ENCODE measurements around the gene HASPIN.
"Not testable (repeated sequence)": the region's sequence is repeated elsewhere in the genome, so short reads cannot be mapped to it uniquely, and the experiment has no call there.

Gene HASPIN

DNA sequence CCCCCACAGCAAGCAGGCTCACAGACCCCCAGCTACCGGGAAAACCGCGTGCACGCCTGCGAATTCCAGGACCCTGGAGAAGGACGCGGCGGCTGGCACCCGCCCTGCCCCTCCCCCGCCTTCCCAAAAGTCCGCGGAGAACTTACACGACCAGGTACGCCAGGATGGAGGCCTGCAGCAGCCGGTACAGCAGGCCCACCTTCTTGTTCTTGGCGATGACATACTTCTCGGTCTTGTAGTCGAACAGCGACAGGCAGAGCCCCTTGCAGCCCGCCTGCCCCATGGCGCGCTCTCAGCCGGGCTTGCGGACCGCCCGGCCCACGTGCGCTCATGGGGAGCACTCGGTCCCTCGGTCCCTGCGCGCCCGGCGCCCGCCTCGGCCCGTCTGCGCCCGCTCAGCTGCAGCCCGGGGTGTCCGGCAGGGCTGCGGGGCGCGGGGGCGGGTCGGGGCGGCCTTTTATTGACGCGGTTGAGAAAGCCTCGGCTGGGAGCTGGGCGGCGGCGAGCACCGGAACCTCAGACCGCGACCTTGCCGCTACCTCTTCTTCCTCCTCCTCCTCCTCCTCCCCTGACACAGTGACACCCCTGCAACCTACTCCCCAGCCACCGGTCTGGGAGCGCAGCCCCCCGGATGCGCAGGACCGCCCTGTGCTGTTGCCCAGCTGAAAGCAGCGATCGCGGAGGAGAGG, 27.8 kb upstream of the HASPIN start, which contains the start of gene P2RX5:
Gene P2RX5 (minus strand): TSS at position 433 of the 689 bp plus-strand sequence. CDS start 150 bp downstream, at position 283.
- DNase-seq (peak; percentile 59), ATAC-seq (peak; percentile 29)

DNA sequence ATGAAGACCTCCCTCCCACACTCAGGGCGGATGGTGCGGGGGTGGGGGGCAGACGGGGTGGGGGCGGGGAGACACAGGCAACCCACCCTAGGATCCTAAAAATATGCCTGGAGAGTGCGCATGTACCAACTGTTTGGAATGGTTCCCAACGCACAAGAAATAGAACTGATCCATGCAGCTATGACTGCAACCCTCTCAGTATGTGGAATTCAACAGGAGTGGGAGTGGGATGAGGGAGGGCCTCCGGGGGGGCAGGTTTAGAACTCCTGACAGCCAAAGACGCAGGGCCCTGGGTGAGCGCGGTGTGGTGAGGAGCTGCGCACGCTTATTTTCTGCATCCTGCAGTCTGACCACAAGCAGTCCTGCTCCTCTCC, 26.6 kb upstream of the HASPIN start:
- ATAC-seq, result no peak
- DNase-seq, result no peak

GRCh38 chr17:3698139-3698538, 25.6 kb upstream of the HASPIN start:
- DNase-seq (no peak), ATAC-seq (no peak)

DNA sequence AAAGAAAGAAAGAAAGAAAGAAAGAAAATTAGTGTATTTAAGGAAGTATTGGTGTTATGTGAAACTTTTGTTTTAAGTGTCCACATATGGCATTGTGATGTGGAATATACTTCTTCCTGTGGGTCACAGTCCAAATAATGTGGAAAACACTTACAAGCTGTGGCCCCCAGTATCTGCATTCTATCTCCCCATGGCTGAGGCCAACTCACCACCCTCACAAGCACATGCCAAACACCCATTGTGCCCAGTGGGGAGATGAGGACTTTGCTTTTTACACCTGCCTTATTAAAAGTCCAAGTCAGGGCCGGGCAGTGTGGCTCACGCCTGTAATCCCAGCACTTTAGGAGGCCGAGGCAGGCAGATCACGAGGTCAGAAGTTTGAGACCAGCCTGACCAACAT, 23.8 kb upstream of the HASPIN start:
- ATAC-seq, result no peak
- DNase-seq, result no peak

DNA sequence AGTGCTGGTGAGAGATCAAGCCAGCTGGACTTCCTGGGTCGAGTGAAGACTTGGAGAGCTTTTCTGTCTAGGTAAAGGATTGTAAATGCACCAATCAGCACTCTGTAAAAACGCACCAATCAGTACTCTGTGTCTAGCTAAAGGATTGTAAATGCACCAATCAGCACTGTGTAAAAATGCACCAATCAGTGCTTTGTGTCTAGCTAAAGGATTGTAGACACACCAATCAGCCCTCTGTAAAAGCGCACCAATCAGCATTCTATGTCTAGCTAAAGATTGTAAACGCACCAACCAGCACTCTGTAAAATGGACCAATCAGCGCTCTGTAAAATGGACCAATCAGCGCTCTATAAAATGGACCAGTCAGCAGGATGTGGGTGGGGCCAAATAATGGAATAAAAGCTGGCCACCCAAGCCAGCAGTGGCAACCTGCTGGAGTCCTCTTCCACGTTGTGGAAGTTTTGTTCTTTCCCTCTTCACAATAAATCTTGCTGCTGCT, 21.6 kb upstream of the HASPIN start:
- DNase-seq, ATAC-seq: not testable (repeated sequence)

DNA sequence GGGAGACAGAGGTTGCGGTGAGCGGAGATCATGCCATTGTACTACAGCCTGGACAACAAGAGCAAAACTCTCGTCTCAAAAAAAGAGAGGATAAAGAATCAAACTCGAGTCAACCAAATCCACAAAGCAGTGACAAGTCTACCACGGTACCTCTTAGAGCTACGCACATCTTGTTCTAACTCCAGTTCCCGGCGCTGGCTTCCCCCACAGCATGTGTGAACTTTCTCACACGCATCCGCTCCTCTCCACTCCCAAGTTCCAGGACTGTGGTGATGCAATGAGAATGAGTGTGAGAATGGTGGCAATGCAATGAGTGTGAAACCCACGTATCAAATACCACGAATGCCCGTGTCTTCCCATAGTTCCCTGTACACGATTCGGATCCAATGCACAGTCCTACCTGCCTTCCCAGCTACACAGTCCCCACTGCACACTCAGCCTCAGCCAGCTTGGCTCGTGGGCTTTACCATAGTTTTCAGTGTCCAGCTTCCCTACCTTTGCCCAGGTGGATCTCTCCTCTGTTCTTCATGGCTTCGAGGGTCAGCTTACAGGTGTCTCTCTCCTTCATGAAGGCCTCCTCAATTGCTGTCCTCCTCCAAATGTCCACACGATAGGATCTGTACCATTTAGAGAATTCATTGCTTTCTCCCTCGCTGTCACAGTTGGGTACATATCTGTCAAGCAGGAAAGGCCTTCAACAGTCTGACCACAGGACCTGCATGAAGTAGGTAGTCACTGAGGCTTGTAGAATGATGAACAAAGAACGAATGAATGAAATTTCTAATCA, 18.6 kb upstream of the HASPIN start:
- no peak for DNase-seq

DNA sequence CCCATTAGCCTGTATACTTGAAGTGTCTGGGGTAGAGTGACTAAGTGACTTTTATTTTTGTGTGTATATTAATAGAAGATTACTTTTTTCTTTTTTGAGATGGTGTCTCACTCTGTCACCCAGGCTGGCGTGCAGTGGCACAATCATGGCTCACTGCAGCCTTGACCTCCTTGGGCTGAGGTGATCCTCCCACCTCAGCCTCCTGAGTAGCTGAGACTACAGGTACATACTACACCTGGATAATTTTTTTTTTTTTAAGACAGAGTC, 18.1 kb upstream of the HASPIN start:
- ATAC-seq, DNase-seq: not testable (repeated sequence)

More for the DNA sequence above, 18.6 kb upstream of the HASPIN start:
- ATAC-seq, result no peak

GRCh38 chr17:3708366-3708765, 15.3 kb upstream of the HASPIN start:
- ATAC-seq, result no peak
- no peak for DNase-seq

DNA sequence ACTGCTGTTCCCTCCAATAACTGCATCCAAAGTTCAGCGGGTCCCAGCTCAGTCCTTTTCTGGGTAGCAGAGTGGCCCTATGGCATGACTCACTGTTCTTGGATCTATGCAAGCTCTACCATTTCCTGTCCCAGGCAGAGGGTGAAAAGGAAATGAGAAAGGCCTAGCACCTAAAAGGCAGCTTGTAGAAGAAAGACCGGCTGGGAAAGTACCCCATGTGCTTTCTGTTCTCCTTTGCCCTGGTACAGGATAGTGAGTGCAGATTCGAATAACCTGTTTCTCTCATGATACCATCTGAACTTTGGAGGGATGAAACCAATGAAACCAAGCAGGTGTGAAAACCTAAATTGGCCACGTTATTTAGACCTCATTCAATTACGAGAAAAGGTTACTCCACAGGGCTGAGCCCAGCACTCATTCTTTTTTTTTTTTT, 12.7 kb upstream of the HASPIN start:
- ATAC-seq (peak; percentile 100), DNase-seq (peak; percentile 69)

DNA sequence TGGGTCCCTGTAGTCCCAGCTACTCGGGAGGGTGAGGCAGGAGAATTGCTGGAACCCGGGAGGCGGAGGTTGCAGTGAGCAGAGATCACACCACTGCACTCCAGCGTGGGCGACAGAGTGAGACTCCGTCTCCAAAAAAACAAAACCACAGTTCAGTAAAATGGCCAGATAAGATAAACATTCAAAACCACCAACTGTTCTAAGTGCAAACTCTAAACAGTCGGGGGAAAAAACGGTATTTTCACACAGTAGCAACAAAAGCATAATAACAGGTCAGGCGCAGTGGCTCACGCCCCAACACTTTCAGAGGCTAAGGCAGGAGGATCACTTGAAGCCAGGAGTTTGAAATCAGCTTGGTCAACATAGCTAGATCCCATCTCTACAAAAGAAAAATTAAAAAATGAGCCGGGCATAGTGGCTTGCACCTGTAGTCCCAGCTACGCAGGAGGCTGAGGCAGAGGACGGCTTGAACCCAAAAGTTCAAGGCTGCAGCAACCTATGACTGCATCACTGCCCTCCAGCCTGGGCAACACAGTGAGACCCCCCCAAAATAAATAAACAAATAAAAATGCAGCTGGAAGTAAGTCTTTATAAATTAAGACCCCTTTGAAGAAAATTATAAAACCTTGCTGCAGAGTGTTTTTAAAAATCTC, 10.8 kb upstream of the HASPIN start:
- no peak for DNase-seq
- no peak for ATAC-seq

GRCh38 chr17:3715296-3715695, 8.4 kb upstream of the HASPIN start:
- DNase-seq (no peak), ATAC-seq (no peak)

DNA sequence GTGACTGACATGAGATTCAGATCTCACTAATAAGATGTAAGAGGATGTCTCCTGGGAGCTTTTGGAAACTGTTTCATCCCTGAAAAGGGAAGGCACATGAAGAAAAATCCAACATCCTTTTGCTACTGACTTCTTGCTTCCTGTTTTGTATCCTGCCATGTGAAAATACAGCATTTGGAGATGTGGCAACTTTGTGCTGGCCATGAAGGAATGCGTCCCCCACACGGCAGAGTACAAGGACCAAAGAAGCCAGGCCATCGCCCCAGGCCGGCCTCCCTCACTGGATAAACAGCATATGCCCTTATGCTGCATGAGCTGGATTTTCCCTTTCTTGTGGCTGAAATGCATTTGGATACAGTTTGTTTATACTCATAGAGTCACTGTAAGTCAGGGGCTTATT, 5.5 kb upstream of the HASPIN start:
- no peak for DNase-seq
- no peak for ATAC-seq

DNA sequence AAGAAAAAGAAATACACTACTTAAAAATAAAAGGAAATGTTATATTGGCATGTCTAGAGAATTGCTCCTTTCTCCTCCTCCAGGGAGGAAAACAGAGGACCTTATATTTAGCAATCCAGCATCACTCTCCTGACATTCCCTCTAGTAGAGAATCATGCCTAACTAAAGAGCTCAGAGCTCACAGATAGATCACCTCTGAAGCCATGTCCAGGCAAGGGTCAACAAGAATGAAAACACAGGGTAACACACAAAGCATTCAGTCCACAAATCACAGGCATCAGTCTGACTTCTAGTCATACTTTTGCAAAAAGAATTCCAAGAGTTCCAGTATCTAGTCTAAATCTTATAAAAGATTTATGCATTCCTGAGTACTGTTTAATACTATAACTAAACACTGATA, 4.4 kb upstream of the HASPIN start:
- no peak for ATAC-seq

DNA sequence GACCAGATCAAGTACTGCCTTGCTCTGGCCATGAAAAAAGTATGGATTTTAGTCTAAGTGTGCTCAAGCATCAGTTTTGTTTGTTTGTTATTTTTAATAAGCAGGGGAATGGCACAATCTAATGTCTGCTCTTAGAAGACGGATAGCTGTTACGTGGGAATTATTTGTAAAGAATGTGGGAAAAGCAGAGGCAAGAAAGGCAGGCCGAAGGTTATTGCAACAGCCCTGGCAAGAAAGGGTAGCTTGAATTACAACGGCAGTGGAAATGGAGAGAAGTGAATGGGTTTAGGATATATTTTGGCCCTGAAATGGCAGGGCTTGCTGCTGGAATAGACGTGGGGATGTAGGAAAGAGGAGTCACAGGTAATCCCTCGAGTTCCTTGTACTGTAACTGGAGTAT, 987 bp upstream of the HASPIN start:
- ATAC-seq, result no peak

More for the DNA sequence above, 4.4 kb upstream of the HASPIN start:
- DNase-seq, result no peak

GRCh38 chr17:3723188-3723555, 531 bp upstream of the HASPIN start:
- DNase-seq (no peak), ATAC-seq (no peak)

More for the DNA sequence above, 987 bp upstream of the HASPIN start:
- DNase-seq, result no peak

DNA sequence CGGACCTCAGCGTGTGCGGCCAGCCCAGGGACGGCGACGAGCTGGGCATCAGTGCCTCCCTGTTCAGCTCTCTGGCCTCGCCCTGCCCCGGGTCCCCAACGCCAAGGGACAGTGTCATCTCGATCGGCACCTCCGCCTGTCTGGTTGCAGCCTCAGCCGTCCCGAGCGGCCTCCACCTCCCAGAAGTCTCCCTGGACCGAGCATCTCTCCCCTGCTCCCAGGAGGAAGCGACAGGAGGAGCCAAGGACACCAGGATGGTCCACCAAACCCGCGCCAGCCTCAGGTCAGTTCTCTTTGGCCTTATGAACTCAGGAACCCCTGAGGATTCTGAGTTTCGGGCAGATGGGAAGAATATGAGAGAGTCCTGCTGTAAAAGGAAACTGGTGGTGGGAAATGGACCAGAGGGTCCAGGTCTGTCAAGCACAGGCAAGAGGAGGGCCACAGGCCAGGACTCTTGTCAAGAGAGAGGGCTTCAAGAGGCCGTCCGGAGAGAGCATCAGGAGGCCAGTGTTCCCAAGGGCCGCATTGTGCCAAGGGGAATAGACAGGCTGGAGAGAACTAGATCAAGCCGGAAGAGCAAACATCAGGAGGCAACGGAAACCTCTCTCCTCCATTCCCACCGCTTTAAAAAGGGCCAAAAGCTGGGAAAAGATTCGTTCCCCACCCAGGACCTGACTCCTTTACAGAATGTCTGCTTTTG, 825 bp downstream of the HASPIN start:
- ATAC-seq (no peak), DNase-seq (no peak)

DNA sequence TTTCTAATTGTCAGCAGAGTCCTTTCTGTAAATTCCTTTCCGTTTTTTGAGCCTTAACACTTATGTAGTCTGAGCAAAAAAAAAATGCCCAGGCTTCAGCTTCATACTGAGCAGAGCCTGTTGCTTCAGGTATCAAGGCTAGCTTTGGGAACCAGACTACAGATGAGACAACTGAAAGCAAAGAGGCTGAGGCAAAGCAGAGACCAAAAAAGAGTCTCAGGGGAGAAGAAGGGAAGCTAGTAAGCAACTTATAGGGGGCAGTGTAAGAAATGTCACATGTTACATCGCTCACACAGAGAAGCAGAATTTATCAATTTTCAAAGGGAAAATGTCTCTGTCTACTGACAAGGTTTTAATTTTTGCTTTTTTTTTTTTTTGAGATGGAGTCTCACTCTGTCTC, 3.3 kb downstream of the HASPIN start:
- no peak for ATAC-seq
- no peak for DNase-seq

- not testable (repeated sequence) for ATAC-seq
These were observed 4.4 kb downstream of the HASPIN start for GRCh38 chr17:3728099-3728498.

GRCh38 chr17:3729881-3730280, 6.2 kb downstream of the HASPIN start:
- ATAC-seq, result no peak
- DNase-seq, result no peak

More at GRCh38 chr17:3728099-3728498, 4.4 kb downstream of the HASPIN start:
- not testable (repeated sequence) for DNase-seq

DNA sequence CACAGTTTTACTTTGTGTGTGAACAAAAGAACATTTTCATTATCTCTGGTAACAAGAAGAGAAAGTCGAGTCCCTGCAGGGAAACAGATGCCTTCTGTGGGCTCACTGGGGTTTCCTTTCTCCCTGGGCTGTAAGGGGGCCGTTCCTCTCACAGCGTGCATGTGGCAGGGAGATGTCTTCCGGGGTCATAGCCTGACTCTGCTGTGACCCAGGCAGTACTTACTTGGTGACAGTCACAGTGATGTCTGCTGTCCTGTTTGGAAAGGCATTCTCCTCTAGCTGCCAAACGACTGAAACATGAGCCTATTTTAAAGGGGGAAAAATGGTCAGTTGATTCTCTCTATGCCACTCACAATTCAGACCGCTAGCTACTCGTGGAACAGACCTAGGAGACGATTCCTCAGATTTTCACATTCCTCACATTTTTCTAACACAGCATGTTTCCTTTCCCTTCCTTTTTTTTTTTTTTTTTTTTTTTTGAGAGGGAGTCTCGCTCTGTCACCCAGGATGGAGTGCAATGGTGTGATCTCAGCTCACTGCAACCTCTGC, 7.3 kb downstream of the HASPIN start:
- DNase-seq (no peak), ATAC-seq (no peak)

- ATAC-seq (no peak), DNase-seq (no peak)
These were observed 8.5 kb downstream of the HASPIN start for GRCh38 chr17:3732210-3732621.

GRCh38 chr17:3734911-3735276, 11.2 kb downstream of the HASPIN start:
- not testable (repeated sequence) for ATAC-seq, DNase-seq

Data from stimulated activated naive CD8-positive, alpha-beta T cell treated with anti-CD3 and anti-CD28 coated beads, Interleukin-15, Interleukin-2, amounts not matched to agents 100 U/mL and 50 U/mL, for 24 hours (primary cell).